T-cell (primary cell): ENCODE measurements around the gene MYOT. TPM values are rescaled to one million over a fixed set of nuclear protein-coding genes. Genes with fewer than 3 reads are reported as not detected.

ENCODE experiments used
- ATAC-seq, 4 experiments: fragments of 200-7000 bp in 3 of 4; fragments of 150-1000 bp in 1 of 4; cut with Tn5 transposase; replicated peaks in 1 of 4; 1 replicate in 3 of 4; 2 replicates in 1 of 4; pipeline ENCODE4 v1.10.0; 2021; ENCODE audit warnings: moderate library complexity in 3 of 4, mild to moderate bottlenecking in 2 of 4, moderate number of reproducible peaks in 1 of 4
- CTCF ChIA-PET, 2 donors: fragments of 300-600 bp; sonication (Branson Sonifier 250); formaldehyde crosslinking; loops; one replicate each; lab custom pipeline; 2022; ENCODE audit warnings: antibody characterized with exemption in 2 of 2; lab: Charles Lee
- POLR2A ChIA-PET, 2 donors: fragments of 300-600 bp; sonication (Branson Sonifier 250); formaldehyde crosslinking; loops; one replicate each; lab custom pipeline; 2022; ENCODE audit warnings: antibody characterized with exemption in 2 of 2; lab: Charles Lee
- DNase-seq, 35 experiments: peaks; one replicate each; pipeline versions ENCODE4 v3.0.0 to v3.0.0-alpha.2; 2013 to 2023
- H3K27ac ChIP-seq: one replicate; pipeline ENCODE4 v1.5.1; 2013; ENCODE audit warnings: low read length
- H3K27me3 ChIP-seq, 2 experiments: replicated peaks in 1 of 2; 1 replicate in 1 of 2; 2 replicates in 1 of 2; pipeline versions ENCODE4 v1.6.1 to v1.7.0; 2013; ENCODE audit warnings: low read length in 1 of 2, mixed read lengths in 1 of 2; ENCODE audit not compliant: control insufficient read depth in 2 of 2, insufficient read depth in 2 of 2; ENCODE audit errors: extremely low read depth in 1 of 2
- H3K36me3 ChIP-seq, 2 donors: 1 replicate in 1 of 2; 2 replicates in 1 of 2; pipeline versions ENCODE4 v1.6.1 to v1.7.0; 2013; ENCODE audit warnings: low read length in 1 of 2; ENCODE audit not compliant: control insufficient read depth in 2 of 2, insufficient read depth in 1 of 2; ENCODE audit errors: extremely low read depth in 1 of 2
- H3K4me1 ChIP-seq, 2 experiments: 1 replicate in 1 of 2; 2 replicates in 1 of 2; pipeline versions ENCODE4 v1.6.1 to v1.7.0; 2013; ENCODE audit warnings: low read length in 2 of 2, mixed read lengths in 1 of 2; ENCODE audit not compliant: insufficient read depth in 2 of 2, control insufficient read depth in 1 of 2; ENCODE audit errors: extremely low read depth in 1 of 2
- H3K4me3 ChIP-seq, 2 donors: 1 replicate in 1 of 2; 2 replicates in 1 of 2; pipeline versions ENCODE4 v1.5.1 to v1.7.0; 2013; ENCODE audit warnings: mild to moderate bottlenecking in 2 of 2, low read length in 1 of 2, moderate library complexity in 1 of 2; ENCODE audit not compliant: control insufficient read depth in 1 of 2; ENCODE audit errors: extremely low read depth in 1 of 2
- H3K9me3 ChIP-seq: 2 replicates; pipeline ENCODE4 v1.7.0; 2013
- H3K27ac Mint-ChIP-seq, 2 donors: one replicate each; pipeline ENCODE4 v1.8.0; 2020 to 2021; ENCODE audit warnings: mild to moderate bottlenecking in 2 of 2, mixed read lengths in 2 of 2
- H3K27me3 Mint-ChIP-seq, 2 donors: one replicate each; pipeline ENCODE4 v1.8.0; 2021 to 2022; ENCODE audit warnings: mixed read lengths in 2 of 2
- H3K36me3 Mint-ChIP-seq: one replicate; pipeline ENCODE4 v1.8.0; 2021; ENCODE audit warnings: mixed read lengths
- H3K4me1 Mint-ChIP-seq, 3 donors: one replicate each; pipeline ENCODE4 v1.8.0; 2020 to 2022; ENCODE audit warnings: mixed read lengths in 3 of 3, mild to moderate bottlenecking in 1 of 3
- H3K4me3 Mint-ChIP-seq, 3 donors: one replicate each; pipeline ENCODE4 v1.8.0; 2020 to 2022; ENCODE audit warnings: mild to moderate bottlenecking in 3 of 3, mixed read lengths in 3 of 3, moderate library complexity in 3 of 3
- H3K9me3 Mint-ChIP-seq, 3 donors: one replicate each; pipeline ENCODE4 v1.8.0; 2020 to 2022; ENCODE audit warnings: mixed read lengths in 3 of 3
- WGBS: methylation state at CpG from one replicate; pipeline ENCODE4 v1.1.5; 2013; ENCODE audit warnings: missing lambda C conversion rate; ENCODE audit not compliant: insufficient coverage; 5-methylcytosine and 5-hydroxymethylcytosine counted together
- total RNA-seq, 35 experiments: library from RNA in 6 of 35; stranded (reverse) in 6 of 35; fragments of 120-200 nt in 1 of 35; gene quantifications; one replicate each; pipeline versions ENCODE4 v1.2.1 to v1.2.4 and lab custom pipeline; 2013 to 2026

The MYOT gene
- total RNA-seq, 5 donors from 2014 or later (not counting 1 experiment from before 2014, with no cell fraction given), result not detected

DNA sequence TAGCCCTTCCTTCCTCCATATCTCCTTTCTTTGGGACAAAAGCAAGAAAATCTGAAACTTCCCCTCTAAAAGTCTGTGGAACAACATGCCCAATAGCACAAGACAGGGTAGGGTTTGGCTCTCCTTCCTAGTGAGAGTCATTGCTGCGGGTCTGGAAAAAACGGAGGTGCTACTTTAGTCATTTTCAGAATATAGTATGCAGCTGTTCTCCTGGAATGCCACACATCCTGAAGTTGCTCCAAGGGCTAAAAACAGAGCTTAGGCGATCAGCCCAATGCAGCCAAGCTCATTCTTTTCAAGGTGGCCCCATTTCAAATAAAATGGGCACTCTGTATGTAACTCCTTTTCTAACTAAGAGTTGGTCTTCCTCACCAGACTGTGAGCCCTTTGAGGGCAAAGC is 39.5 kb upstream of the MYOT start:
- Histone ChIP-seq H3K27ac (no peak overlapping the region), H3K4me1 (no peaks in the 10 kb centered on the region), H3K36me3 (no peaks in the 10 kb centered on the region), H3K4me3 (no peak overlapping the region), H3K9me3 (no peaks in the 10 kb centered on the region), H3K27me3 (no peaks in the 10 kb centered on the region)
- H3K9me3 Mint-ChIP-seq, result peaks cover 3 to 14% (median 4%) of the 10 kb centered on the region in 3 donors
- 100% methylated on average over 2 of the region's 3 CpGs for WGBS
- ATAC-seq (no peak), DNase-seq (no peak)
- no peaks in the 10 kb centered on the region for H3K4me1 Mint-ChIP-seq
- ChIA-PET CTCF (no interaction called here), POLR2A (interaction anchor here in 1 of 2 donors (0.7 kb wide), 1 partner anchor 569 kb away, joined by 3 read pairs; no protein-coding TSS in a partner anchor)
- no peak overlapping the region for H3K4me3 Mint-ChIP-seq
- H3K27ac Mint-ChIP-seq, result no peak overlapping the region
- H3K36me3 Mint-ChIP-seq, result peaks cover 19% of the 10 kb centered on the region
- peaks cover 0 to 3% of the 10 kb centered on the region in 2 donors for H3K27me3 Mint-ChIP-seq

DNA sequence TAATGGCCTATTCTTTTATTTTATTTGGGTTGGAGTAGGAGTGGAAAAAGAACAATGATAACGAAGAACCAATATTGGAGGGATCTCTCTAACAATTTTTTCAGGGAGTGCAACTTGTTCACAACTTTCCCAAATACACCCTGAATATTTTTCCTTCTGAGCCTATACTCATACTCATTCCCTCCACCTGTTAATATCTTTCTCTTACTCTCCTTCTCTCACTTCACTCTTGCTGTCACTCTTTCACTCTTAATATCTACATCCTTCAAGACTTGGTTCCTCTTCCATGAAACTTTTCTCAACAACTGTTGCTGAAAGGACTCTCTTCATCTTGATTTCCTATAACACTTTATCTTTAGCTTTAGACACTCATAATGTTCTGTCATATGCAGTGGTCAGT is 39.0 kb upstream of the MYOT start:
- Mint-ChIP-seq H3K27me3 (peaks cover 0 to 3% of the 10 kb centered on the region in 2 donors), H3K36me3 (peaks cover 17% of the 10 kb centered on the region), H3K4me1 (no peaks in the 10 kb centered on the region), H3K9me3 (peaks cover 3 to 14% (median 4%) of the 10 kb centered on the region in 3 donors), H3K4me3 (no peak overlapping the region), H3K27ac (no peak overlapping the region)
- no CpG with 5 or more reads among the region's 1 CpG for WGBS
- Histone ChIP-seq H3K4me3 (no peak overlapping the region), H3K9me3 (no peaks in the 10 kb centered on the region), H3K36me3 (no peaks in the 10 kb centered on the region), H3K4me1 (no peaks in the 10 kb centered on the region), H3K27ac (no peak overlapping the region), H3K27me3 (no peaks in the 10 kb centered on the region)
- CTCF ChIA-PET, result no interaction called here
- POLR2A ChIA-PET, result interaction anchor here in 1 of 2 donors (0.7 kb wide), 1 partner anchor 568 kb away, joined by 3 read pairs; no protein-coding TSS in a partner anchor
- DNase-seq (no peak), ATAC-seq (no peak)

DNA sequence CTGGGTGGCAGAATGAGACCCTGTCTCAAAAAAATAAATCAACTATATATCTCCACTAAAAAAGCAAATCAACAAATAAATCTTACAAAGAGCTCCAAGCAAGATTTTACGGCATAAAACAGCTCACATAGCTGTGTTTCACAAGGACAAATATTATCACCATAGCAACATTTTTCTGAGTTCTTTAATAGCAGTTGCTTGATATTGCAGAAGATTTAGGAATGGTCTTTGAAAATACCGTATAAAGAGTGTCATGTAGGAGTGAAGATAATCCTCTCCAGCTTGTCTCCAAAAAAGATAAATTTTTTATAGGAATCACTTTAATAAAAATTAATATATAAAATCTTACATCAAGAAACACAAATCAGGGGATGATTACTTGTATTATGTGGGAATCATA is 36.6 kb upstream of the MYOT start:
- ChIA-PET POLR2A (no interaction called here), CTCF (no interaction called here)
- no peaks in the 10 kb centered on the region for H3K27me3 ChIP-seq
- H3K36me3 Mint-ChIP-seq, result peaks cover 7% of the 10 kb centered on the region
- H3K27me3 Mint-ChIP-seq, result peaks cover 0 to 3% of the 10 kb centered on the region in 2 donors
- no peak overlapping the region for H3K4me3 Mint-ChIP-seq
- H3K27ac ChIP-seq, result no peak overlapping the region
- 100% methylated on average over 1 of the region's 2 CpGs for WGBS
- H3K9me3 ChIP-seq, result no peaks in the 10 kb centered on the region
- DNase-seq (no peak), ATAC-seq (no peak)
- H3K27ac Mint-ChIP-seq, result no peak overlapping the region
- peaks cover under 1 to 4% (median 1%) of the 10 kb centered on the region in 3 donors for H3K9me3 Mint-ChIP-seq
- H3K4me1 Mint-ChIP-seq, result no peaks in the 10 kb centered on the region
- no peak overlapping the region for H3K4me3 ChIP-seq
- no peaks in the 10 kb centered on the region for H3K36me3 ChIP-seq
- no peaks in the 10 kb centered on the region for H3K4me1 ChIP-seq

DNA sequence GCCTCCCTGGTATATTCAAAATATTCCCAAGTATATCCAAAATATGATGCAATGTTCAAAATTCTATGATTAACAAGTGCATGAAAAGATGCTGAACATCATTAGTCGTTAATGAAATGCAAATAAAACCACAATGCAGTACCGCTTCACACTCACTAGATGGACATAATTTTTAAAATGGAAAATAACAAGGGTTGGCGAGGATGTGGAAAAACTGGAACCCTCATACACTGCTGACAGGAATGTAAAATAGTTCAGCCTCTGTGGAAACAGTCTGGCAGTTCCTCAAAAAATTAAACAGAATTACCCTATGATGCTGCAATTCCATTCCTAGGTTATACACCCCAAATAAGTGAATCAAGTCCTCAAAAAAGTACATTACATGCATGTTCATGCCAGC is 36.1 kb upstream of the MYOT start:
- H3K27me3 ChIP-seq, result no peaks in the 10 kb centered on the region
- no peak overlapping the region for H3K27ac Mint-ChIP-seq
- H3K9me3 Mint-ChIP-seq, result peaks cover 0 to under 1% (median 0%) of the 10 kb centered on the region in 3 donors
- no peaks in the 10 kb centered on the region for H3K9me3 ChIP-seq
- no peak overlapping the region for H3K4me3 Mint-ChIP-seq
- no peaks in the 10 kb centered on the region for H3K4me1 Mint-ChIP-seq
- no peak overlapping the region for H3K4me3 ChIP-seq
- WGBS, result no CpG with 5 or more reads among the region's 3 CpGs
- H3K27ac ChIP-seq, result no peak overlapping the region
- POLR2A ChIA-PET, result no interaction called here
- ATAC-seq (no peak), DNase-seq (no peak)
- no peaks in the 10 kb centered on the region for H3K4me1 ChIP-seq
- H3K27me3 Mint-ChIP-seq, result peaks cover 0 to 3% of the 10 kb centered on the region in 2 donors
- no peaks in the 10 kb centered on the region for H3K36me3 ChIP-seq
- CTCF ChIA-PET, result no interaction called here
- H3K36me3 Mint-ChIP-seq, result peaks cover 6% of the 10 kb centered on the region

DNA sequence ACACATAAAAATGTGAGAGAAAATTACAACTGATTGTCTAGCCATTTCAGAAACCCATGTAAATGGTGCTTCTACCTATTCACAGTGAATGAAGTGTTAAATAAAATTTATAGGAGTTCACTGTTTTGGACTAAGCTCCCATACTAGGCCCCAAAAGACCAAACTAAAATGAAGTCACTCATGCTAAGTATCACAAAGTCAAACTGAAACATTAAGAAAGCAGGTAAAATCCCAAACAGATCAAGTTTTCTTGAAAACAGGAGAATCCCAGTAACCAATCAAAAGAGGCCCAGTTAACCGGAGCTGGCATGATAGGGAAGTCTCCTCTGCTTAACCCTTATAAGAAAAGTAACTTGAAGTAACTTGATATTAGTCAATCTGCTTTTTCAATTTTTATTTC is 35.2 kb upstream of the MYOT start:
- Mint-ChIP-seq H3K36me3 (peaks cover 6% of the 10 kb centered on the region), H3K4me1 (no peaks in the 10 kb centered on the region), H3K27ac (no peak overlapping the region), H3K4me3 (no peak overlapping the region), H3K27me3 (peaks cover 0 to 3% of the 10 kb centered on the region in 2 donors), H3K9me3 (no peaks in the 10 kb centered on the region)
- CTCF ChIA-PET, result no interaction called here
- ATAC-seq (no peak), DNase-seq (no peak)
- Histone ChIP-seq H3K36me3 (no peaks in the 10 kb centered on the region), H3K27me3 (no peaks in the 10 kb centered on the region), H3K4me3 (no peak overlapping the region), H3K9me3 (no peaks in the 10 kb centered on the region), H3K27ac (no peak overlapping the region), H3K4me1 (no peaks in the 10 kb centered on the region)
- POLR2A ChIA-PET, result no interaction called here
- WGBS, result no CpG with 5 or more reads among the region's 1 CpG

DNA sequence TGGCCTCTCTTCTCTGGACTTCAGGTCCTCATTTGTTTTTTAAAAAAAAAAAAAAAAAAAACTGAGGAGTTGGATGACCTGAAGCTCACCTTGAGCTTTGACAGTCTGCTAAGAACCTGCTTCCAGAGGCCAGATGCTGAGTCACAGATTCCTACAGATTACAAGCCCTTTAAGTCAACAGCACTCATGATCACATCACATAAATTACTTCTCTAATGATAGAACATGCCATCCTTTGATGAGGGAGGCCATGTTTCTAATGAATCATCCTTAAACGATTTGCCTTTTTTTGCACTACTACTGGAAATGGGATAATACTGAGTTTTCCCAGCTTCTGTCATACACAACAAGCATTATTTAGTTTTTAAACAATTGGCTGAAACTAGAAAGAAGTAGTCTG is 34.2 kb upstream of the MYOT start:
- no peak overlapping the region for H3K4me3 ChIP-seq
- H3K27me3 ChIP-seq, result no peaks in the 10 kb centered on the region
- Mint-ChIP-seq H3K4me1 (no peaks in the 10 kb centered on the region), H3K27ac (no peak overlapping the region), H3K4me3 (no peak overlapping the region), H3K27me3 (peaks cover 0 to 3% of the 10 kb centered on the region in 2 donors), H3K36me3 (peaks cover 6% of the 10 kb centered on the region), H3K9me3 (no peaks in the 10 kb centered on the region)
- CTCF ChIA-PET, result no interaction called here
- no peaks in the 10 kb centered on the region for H3K9me3 ChIP-seq
- no peak overlapping the region for H3K27ac ChIP-seq
- ATAC-seq (no peak), DNase-seq (no peak)
- H3K4me1 ChIP-seq, result no peaks in the 10 kb centered on the region
- POLR2A ChIA-PET, result no interaction called here
- no CpG with 5 or more reads among the region's 1 CpG for WGBS
- no peaks in the 10 kb centered on the region for H3K36me3 ChIP-seq
